ENCODE results near the gene TJP2.

The TJP2 gene

GRCh38 chr9:69246629-69247028, 72.6 kb downstream of the TJP2 start:
- DNase-seq: no peak
- peaks cover 36 to 66% (median 47%) of the 10 kb centered on the region in 3 donors for H3K36me3 ChIP-seq
- no peaks in the 10 kb centered on the region for H3K4me1 ChIP-seq
- intact Hi-C loops (cut with DNase I; ENCODE audit: low total_unique reads): no loop called here
- TF ChIP-seq CTCF (IDR thresholded peaks at IDR 0.05): no peak
- no peak overlapping the region for H3K27ac ChIP-seq
- no peaks in the 10 kb centered on the region for H3K9me3 ChIP-seq
- H3K4me3 ChIP-seq: no peak overlapping the region
- no peaks in the 10 kb centered on the region for H3K27me3 ChIP-seq

- intact Hi-C loops (cut with DNase I; ENCODE audit: low total_unique reads): no loop called here
- H3K27me3 ChIP-seq: no peaks in the 10 kb centered on the region
- no peak overlapping the region for H3K4me3 ChIP-seq
- no peak overlapping the region for H3K27ac ChIP-seq
- H3K9me3 ChIP-seq: no peaks in the 10 kb centered on the region
- peaks cover 0 to 9% (median 4%) of the 10 kb centered on the region in 4 donors for H3K4me1 ChIP-seq
- H3K36me3 ChIP-seq: peaks cover 40 to 67% (median 47%) of the 10 kb centered on the region in 3 donors
- TF ChIP-seq CTCF (IDR thresholded peaks at IDR 0.05): no peak
- DNase-seq: no peak
Measured at GRCh38 chr9:69248005-69248404, 73.9 kb downstream of the TJP2 start.

- Histone ChIP-seq H3K4me1 (peaks cover 0 to 9% (median 7%) of the 10 kb centered on the region in 4 donors), H3K27ac (no peak overlapping the region), H3K9me3 (no peaks in the 10 kb centered on the region), H3K27me3 (no peaks in the 10 kb centered on the region), H3K36me3 (peaks cover 53 to 80% (median 55%) of the 10 kb centered on the region in 3 donors), H3K4me3 (no peak overlapping the region)
- intact Hi-C loops (cut with DNase I; ENCODE audit: low total_unique reads): no loop called here
- TF ChIP-seq CTCF (IDR thresholded peaks at IDR 0.05): no peak
- DNase-seq: no peak
Measured at GRCh38 chr9:69249337-69249736, 75.3 kb downstream of the TJP2 start.

- TF ChIP-seq CTCF (IDR thresholded peaks at IDR 0.05): no peak
- H3K9me3 ChIP-seq: no peaks in the 10 kb centered on the region
- DNase-seq: no peak
- H3K27ac ChIP-seq: no peak overlapping the region
- no peak overlapping the region for H3K4me3 ChIP-seq
- intact Hi-C loops (cut with DNase I; ENCODE audit: low total_unique reads): no loop called here
- H3K36me3 ChIP-seq: peaks cover 59 to 86% (median 61%) of the 10 kb centered on the region in 3 donors
- H3K27me3 ChIP-seq: no peaks in the 10 kb centered on the region
- peaks cover 0 to 9% (median 7%) of the 10 kb centered on the region in 4 donors for H3K4me1 ChIP-seq
Measured at GRCh38 chr9:69250681-69251080, 76.6 kb downstream of the TJP2 start.

- no peaks in the 10 kb centered on the region for H3K27me3 ChIP-seq
- H3K36me3 ChIP-seq: peaks cover 48 to 77% (median 53%) of the 10 kb centered on the region in 3 donors
- no peak for DNase-seq
- no peak for TF ChIP-seq CTCF (IDR thresholded peaks at IDR 0.05)
- H3K27ac ChIP-seq: peak overlapping the region in 1 of 2 donors; percentile 17
- intact Hi-C loops (cut with DNase I; ENCODE audit: low total_unique reads): no loop called here
- H3K4me1 ChIP-seq: peaks cover 0 to 9% (median 7%) of the 10 kb centered on the region in 4 donors
- H3K9me3 ChIP-seq: no peaks in the 10 kb centered on the region
- H3K4me3 ChIP-seq: no peak overlapping the region
Measured at GRCh38 chr9:69252436-69252835, 78.4 kb downstream of the TJP2 start.

- no peaks in the 10 kb centered on the region for H3K27me3 ChIP-seq
- intact Hi-C loops (cut with DNase I; ENCODE audit: low total_unique reads): no loop called here
- TF ChIP-seq CTCF (IDR thresholded peaks at IDR 0.05): no peak
- H3K9me3 ChIP-seq: no peaks in the 10 kb centered on the region
- DNase-seq: no peak
- H3K27ac ChIP-seq: peak overlapping the region in 1 of 2 donors; percentile 17
- H3K4me3 ChIP-seq: no peak overlapping the region
- peaks cover 0 to 9% (median 7%) of the 10 kb centered on the region in 4 donors for H3K4me1 ChIP-seq
- peaks cover 45 to 71% (median 46%) of the 10 kb centered on the region in 3 donors for H3K36me3 ChIP-seq
Measured at GRCh38 chr9:69253057-69253456, 79.0 kb downstream of the TJP2 start.

Measured in tibial artery (tissue), 4 donors.